K562 (cell line): ENCODE results near the gene DDIT3. TPM values are rescaled to one million over a fixed set of nuclear protein-coding genes. Genes with fewer than 3 reads are reported as not detected.

Experiments used
- ATAC-seq: fragments of 200-7000 bp; cut with Tn5 transposase; 3 replicates; pipeline ENCODE4 v1.9.1; 2020; ENCODE audit warnings: moderate library complexity
- BruUV-seq: library from RNA; stranded (reverse); fragments of 400-500 nt; replicated peaks from 2 replicates; lab custom pipeline; 2021; lab: Mats Ljungman, UMichigan
- CTCF ChIA-PET: fragments of 300-600 bp; formaldehyde crosslinking; extraction: SDS; loops from one replicate; lab custom pipeline; 2021; ENCODE audit warnings: low intra/inter-chr PET ratio; lab: Yijun Ruan, JAX
- POLR2A ChIA-PET: fragments of 300-600, 350-650 bp; sonication (Branson Sonifier 250); formaldehyde crosslinking; extraction: SDS; loops from one replicate; lab custom pipeline; 2021; ENCODE audit warnings: antibody characterized with exemption, inconsistent platforms; lab: Yijun Ruan, JAX
- DNase-seq, 4 experiments: peaks; one replicate each; pipeline versions ENCODE4 v3.0.0 to v3.0.0-alpha.2; 2011 to 2018; ENCODE audit warnings: low spot score in 3 of 4, mixed read lengths in 3 of 4; ENCODE audit errors: extremely low read depth in 1 of 4
- FAIRE-seq: peaks from 2 replicates; lab custom pipeline; 2011; peaks lifted over from hg19 to GRCh38; lab: Jason Lieb, UNC
- H2AFZ ChIP-seq: 2 replicates; pipeline ENCODE4 v1.6.0; 2011; ENCODE audit warnings: low read depth, low read length, control low read depth, inconsistent platforms
- H3K27ac ChIP-seq: fragments of 200-600 bp; 3 replicates; pipeline ENCODE4 v1.8.0; 2011; ENCODE audit warnings: low read depth, mild to moderate bottlenecking, control low read depth, inconsistent platforms, low read length, moderate library complexity, mixed read lengths; ENCODE audit errors: extremely low read depth
- H3K27me3 ChIP-seq, 2 experiments: fragments of 300-600 bp in 1 of 2; 2 replicates in 1 of 2; 3 replicates in 1 of 2; pipeline versions ENCODE4 v1.6.0 to v1.8.0; 2011; ENCODE audit warnings: inconsistent platforms in 2 of 2, low read length in 2 of 2, mild to moderate bottlenecking in 1 of 2, mixed read lengths in 1 of 2, moderate library complexity in 1 of 2; ENCODE audit not compliant: control insufficient read depth in 2 of 2, insufficient read depth in 2 of 2
- H3K36me3 ChIP-seq: fragments of 300-600 bp; 3 replicates; pipeline ENCODE4 v1.8.0; 2011; ENCODE audit warnings: mild to moderate bottlenecking, low read length, inconsistent platforms; ENCODE audit not compliant: control insufficient read depth, insufficient read depth
- H3K4me1 ChIP-seq, 2 experiments: fragments of 200-600 bp in 1 of 2; replicated peaks in 1 of 2; 2 replicates in 1 of 2; 3 replicates in 1 of 2; pipeline versions ENCODE4 v1.5.1 to v1.8.0; 2011; ENCODE audit warnings: inconsistent platforms in 2 of 2, low read length in 2 of 2, mild to moderate bottlenecking in 1 of 2, mixed read lengths in 1 of 2, moderate library complexity in 1 of 2; ENCODE audit not compliant: control insufficient read depth in 2 of 2, insufficient read depth in 2 of 2
- H3K4me2 ChIP-seq: 2 replicates; pipeline ENCODE4 v1.6.1; 2011; ENCODE audit warnings: low read length, control low read depth, inconsistent platforms, mixed read lengths; ENCODE audit not compliant: insufficient read depth
- H3K4me3 ChIP-seq: fragments of 200-600 bp; sonication (generic), shearing (Covaris generic); 2 replicates; pipeline ENCODE4 v1.5.1; 2016; ENCODE audit warnings: control low read depth, inconsistent platforms
- H3K79me2 ChIP-seq: fragments of 200-600 bp; 3 replicates; pipeline ENCODE4 v1.8.0; 2011; ENCODE audit warnings: low read length, inconsistent platforms; ENCODE audit not compliant: control insufficient read depth, insufficient read depth
- H3K9ac ChIP-seq, 2 experiments: 2 replicates each; pipeline versions ENCODE4 v1.6.0 to v1.6.1; 2011; ENCODE audit warnings: low read depth in 2 of 2, low read length in 2 of 2, control low read depth in 1 of 2, inconsistent platforms in 1 of 2, mild to moderate bottlenecking in 1 of 2, mixed read lengths in 1 of 2; ENCODE audit not compliant: insufficient read depth in 1 of 2
- H3K9me1 ChIP-seq: one replicate; pipeline ENCODE4 v1.6.0; 2011; ENCODE audit warnings: inconsistent platforms, mild to moderate bottlenecking, low read length, moderate library complexity; ENCODE audit not compliant: control insufficient read depth, insufficient read depth
- H3K9me3 ChIP-seq: replicated peaks from 2 replicates; pipeline ENCODE4 v1.5.1; 2011; ENCODE audit warnings: low read depth, low read length, inconsistent platforms; ENCODE audit not compliant: control insufficient read depth, insufficient read depth
- H4K20me1 ChIP-seq: replicated peaks from 2 replicates; pipeline ENCODE4 v1.6.1; 2011; ENCODE audit warnings: low read length, inconsistent platforms, mixed read lengths; ENCODE audit not compliant: control insufficient read depth, insufficient read depth
- CEBPG ChIP-seq, 3 experiments: fragments of 200-800 bp in 1 of 3; sonication (Bioruptor generic) in 1 of 3; sonication (generic) in 1 of 3; formaldehyde crosslinking in 1 of 3; IDR thresholded peaks in 2 of 3; conservative IDR thresholded peaks in 1 of 3; 2 replicates each; pipeline versions ENCODE4 v1.6.1 to v1.8.0; 2016 to 2022; ENCODE audit warnings: missing compliant biosample characterization in 2 of 3, missing genetic modification characterization in 2 of 3, mild to moderate bottlenecking in 1 of 3, missing genetic modification reagents in 1 of 3
- ELF2 ChIP-seq: fragments of 250-450 bp; sonication (Bioruptor Pico); IDR thresholded peaks from 2 replicates; pipeline ENCODE4 v1.5.0; 2021; ENCODE audit warnings: mild to moderate bottlenecking
- ETV5 ChIP-seq: sonication (generic); formaldehyde crosslinking; IDR thresholded peaks from 2 replicates; pipeline ENCODE4 v1.4.0; 2020; ENCODE audit warnings: low read depth, mild to moderate bottlenecking, missing genetic modification reagents
- KAT7 ChIP-seq: sonication (generic); formaldehyde crosslinking; IDR thresholded peaks from 2 replicates; pipeline ENCODE4 v1.8.0; 2022; ENCODE audit warnings: missing genetic modification reagents, mild to moderate bottlenecking, borderline replicate concordance
- POLR2B ChIP-seq: fragments of 450-650 bp; IDR thresholded peaks from 2 replicates; pipeline ENCODE4 v1.6.1; 2018; ENCODE audit warnings: low read depth; ENCODE audit not compliant: partially characterized antibody
- SP1 ChIP-seq: sonication (generic); formaldehyde crosslinking; IDR thresholded peaks from 2 replicates; pipeline ENCODE4 v1.8.1; 2022; ENCODE audit warnings: mild to moderate bottlenecking, missing genetic modification reagents
- WGBS: fragments of 100-300 bp; shearing (Covaris generic); methylation state at CpG from one replicate; pipeline ENCODE4 v1.1.6; 2016; ENCODE audit warnings: low coverage, mixed read lengths; ENCODE audit not compliant: insufficient coverage; ENCODE audit errors: missing lambda C conversion rate; 5-methylcytosine and 5-hydroxymethylcytosine counted together
- in situ Hi-C: fragments of 300-500 bp; cut with MboI; formaldehyde crosslinking; loops from 4 replicates; pipeline ENCODE4 v1.15.0; 2018; ENCODE audit warnings: inconsistent platforms, mixed read lengths
- intact Hi-C: fragments of 100-400 bp; cut with micrococcal nuclease; formaldehyde crosslinking; loops from 2 replicates; pipeline ENCODE4 v1.14.2; 2022
- polyA plus RNA-seq, 8 experiments: library from polyadenylated mRNA; depleted of rRNA in 4 of 8; stranded (reverse) in 5 of 8; unstranded in 3 of 8; fragments of >200 nt; fragmentation: Nextera tagmentation in 2 of 8; fragmentation: Illumina TruSeq in 1 of 8; extraction: Ambion mirVana in 2 of 8; extraction: Trizol in 1 of 8; gene quantifications; 2 replicates each; pipeline versions ENCODE4 v1.2.1 to v1.2.3, GENCODE V29; 2011 to 2014; ENCODE audit warnings: inconsistent platforms in 1 of 8, missing spikeins in 1 of 8
- total RNA-seq, 7 experiments: library from RNA; depleted of rRNA in 6 of 7; stranded (reverse); fragments of >200 nt in 6 of 7; fragmentation: Illumina TruSeq in 2 of 7; extraction: Trizol in 2 of 7; gene quantifications; 2 replicates each; pipeline versions ENCODE4 v1.2.1 to v1.2.3, GENCODE V29; 2011 to 2021; ENCODE audit warnings: low replicate concordance in 1 of 7
- TF ChIP-seq, protein P1 (sequence below): fragments of 250-450 bp; sonication (Bioruptor Pico); IDR thresholded peaks from 2 replicates; pipeline ENCODE4 v1.8.0; 2022; ENCODE audit warnings: inconsistent platforms
- TF ChIP-seq, protein P2 (sequence below): fragments of 250-450 bp; sonication (Bioruptor Pico); IDR thresholded peaks from 2 replicates; pipeline ENCODE4 v1.5.0; 2020; ENCODE audit warnings: mild to moderate bottlenecking
- TF ChIP-seq, protein P3 (sequence below), 2 experiments: fragments of 450-650 bp in 1 of 2; IDR thresholded peaks; 2 replicates each; pipeline ENCODE4 v1.6.1; 2011 to 2017; ENCODE audit warnings: low read depth in 2 of 2, antibody characterized with exemption in 1 of 2, borderline replicate concordance in 1 of 2, low read length in 1 of 2, mild to moderate bottlenecking in 1 of 2, mixed read lengths in 1 of 2; ENCODE audit not compliant: control insufficient read depth in 1 of 2
- TF ChIP-seq, protein P4 (sequence below): sonication (generic); formaldehyde crosslinking; IDR thresholded peaks from 2 replicates; pipeline ENCODE4 v1.8.1; 2023; ENCODE audit warnings: mild to moderate bottlenecking, missing genetic modification reagents

The DDIT3 gene
- total and polyA plus RNA-seq, 9 of the 15 experiments (the other 6 are each of a cell fraction or from before 2014, with no cell fraction given), result 59.1 to 272 (median 89.9) TPM

DNA sequence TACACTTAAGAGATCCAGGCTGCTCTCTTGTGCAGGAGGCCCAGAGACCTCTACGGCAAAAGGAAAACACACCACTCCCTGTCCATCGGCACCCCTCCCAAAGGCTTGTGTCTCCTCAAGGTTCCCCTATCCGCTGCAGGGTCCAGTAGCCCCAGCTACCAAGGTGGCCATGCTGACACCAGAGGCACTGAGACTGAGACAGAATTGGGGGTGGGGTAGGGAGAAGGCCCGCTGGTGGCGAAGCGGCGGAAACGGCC is 590 bp downstream of the DDIT3 start:
- Histone ChIP-seq H3K27me3 (no peaks in the 10 kb centered on the region), H3K4me2 (peak overlapping the region; percentile 99), H3K9me3 (no peaks in the 10 kb centered on the region), H4K20me1 (peaks cover 50% of the 10 kb centered on the region), H3K4me3 (peak overlapping the region; percentile 86), H2AFZ (no peak overlapping the region), H3K9ac (peak overlapping the region; percentile 94 to 100), H3K27ac (peak overlapping the region; percentile 99), H3K9me1 (peaks cover 7% of the 10 kb centered on the region), H3K4me1 (peaks cover 29 to 43% of the 10 kb centered on the region in 2 experiments), H3K79me2 (peaks cover 59% of the 10 kb centered on the region), H3K36me3 (peaks cover 63% of the 10 kb centered on the region)
- ChIA-PET CTCF (no interaction called here), POLR2A (interaction anchor here (0.6 to 10.1 kb wide), 40 partner anchors 9 to 403 kb away, joined by 3 to 184 read pairs (median 5); partner anchors contain the start of genes ARHGEF25, B4GALNT1, CDK4 and DCTN2)
- WGBS, result 0% methylated on average over 8 of the region's 8 CpGs
- no peak for ATAC-seq
- BruUV-seq, result no TSS peak
- intact Hi-C loops, result loop anchor here (1.0 to 5.0 kb wide), 6 partner anchors 20 to 218 kb away; partner anchors contain the start of genes AGAP2, GLI1 and MARS1
- peak in 1 of 4 experiments; percentile 78 for DNase-seq
- in situ Hi-C loops, result no loop called here
- no peak for FAIRE-seq
- TF ChIP-seq SP1, result no peak
- 0 out of 2 replicates have a peak, but pooled peaks have one; percentile 17 for TF ChIP-seq ETV5 (CRISPR knock-in tag)
- peak; percentile 80; the same call in 1 of the 2 replicates for TF ChIP-seq KAT7 (CRISPR knock-in tag)
- TF ChIP-seq CEBPG (CRISPR knock-in tag; IDR thresholded peaks at IDR 0.05), result peak; percentile 5; the same call in 1 of the 2 replicates
- no peak for TF ChIP-seq CEBPG (tag; conservative IDR thresholded peaks at IDR 0.05 in 1 of 2, IDR thresholded peaks at IDR 0.05 in 1 of 2)
- TF ChIP-seq ELF2 (CRISPR knock-in tag), result 0 out of 2 replicates have a peak, but pooled peaks have one; percentile 13
- TF ChIP-seq, protein P1, sequence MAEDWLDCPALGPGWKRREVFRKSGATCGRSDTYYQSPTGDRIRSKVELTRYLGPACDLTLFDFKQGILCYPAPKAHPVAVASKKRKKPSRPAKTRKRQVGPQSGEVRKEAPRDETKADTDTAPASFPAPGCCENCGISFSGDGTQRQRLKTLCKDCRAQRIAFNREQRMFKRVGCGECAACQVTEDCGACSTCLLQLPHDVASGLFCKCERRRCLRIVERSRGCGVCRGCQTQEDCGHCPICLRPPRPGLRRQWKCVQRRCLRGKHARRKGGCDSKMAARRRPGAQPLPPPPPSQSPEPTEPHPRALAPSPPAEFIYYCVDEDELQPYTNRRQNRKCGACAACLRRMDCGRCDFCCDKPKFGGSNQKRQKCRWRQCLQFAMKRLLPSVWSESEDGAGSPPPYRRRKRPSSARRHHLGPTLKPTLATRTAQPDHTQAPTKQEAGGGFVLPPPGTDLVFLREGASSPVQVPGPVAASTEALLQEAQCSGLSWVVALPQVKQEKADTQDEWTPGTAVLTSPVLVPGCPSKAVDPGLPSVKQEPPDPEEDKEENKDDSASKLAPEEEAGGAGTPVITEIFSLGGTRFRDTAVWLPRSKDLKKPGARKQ (CRISPR knock-in tag), result no peak
- TF ChIP-seq, protein P2, sequence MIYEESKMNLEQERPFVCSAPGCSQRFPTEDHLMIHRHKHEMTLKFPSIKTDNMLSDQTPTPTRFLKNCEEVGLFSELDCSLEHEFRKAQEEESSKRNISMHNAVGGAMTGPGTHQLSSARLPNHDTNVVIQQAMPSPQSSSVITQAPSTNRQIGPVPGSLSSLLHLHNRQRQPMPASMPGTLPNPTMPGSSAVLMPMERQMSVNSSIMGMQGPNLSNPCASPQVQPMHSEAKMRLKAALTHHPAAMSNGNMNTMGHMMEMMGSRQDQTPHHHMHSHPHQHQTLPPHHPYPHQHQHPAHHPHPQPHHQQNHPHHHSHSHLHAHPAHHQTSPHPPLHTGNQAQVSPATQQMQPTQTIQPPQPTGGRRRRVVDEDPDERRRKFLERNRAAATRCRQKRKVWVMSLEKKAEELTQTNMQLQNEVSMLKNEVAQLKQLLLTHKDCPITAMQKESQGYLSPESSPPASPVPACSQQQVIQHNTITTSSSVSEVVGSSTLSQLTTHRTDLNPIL (CRISPR knock-in tag), result 0 out of 2 replicates have a peak, but pooled peaks have one; percentile 11
- no peak for TF ChIP-seq POLR2B
- TF ChIP-seq, protein P3, sequence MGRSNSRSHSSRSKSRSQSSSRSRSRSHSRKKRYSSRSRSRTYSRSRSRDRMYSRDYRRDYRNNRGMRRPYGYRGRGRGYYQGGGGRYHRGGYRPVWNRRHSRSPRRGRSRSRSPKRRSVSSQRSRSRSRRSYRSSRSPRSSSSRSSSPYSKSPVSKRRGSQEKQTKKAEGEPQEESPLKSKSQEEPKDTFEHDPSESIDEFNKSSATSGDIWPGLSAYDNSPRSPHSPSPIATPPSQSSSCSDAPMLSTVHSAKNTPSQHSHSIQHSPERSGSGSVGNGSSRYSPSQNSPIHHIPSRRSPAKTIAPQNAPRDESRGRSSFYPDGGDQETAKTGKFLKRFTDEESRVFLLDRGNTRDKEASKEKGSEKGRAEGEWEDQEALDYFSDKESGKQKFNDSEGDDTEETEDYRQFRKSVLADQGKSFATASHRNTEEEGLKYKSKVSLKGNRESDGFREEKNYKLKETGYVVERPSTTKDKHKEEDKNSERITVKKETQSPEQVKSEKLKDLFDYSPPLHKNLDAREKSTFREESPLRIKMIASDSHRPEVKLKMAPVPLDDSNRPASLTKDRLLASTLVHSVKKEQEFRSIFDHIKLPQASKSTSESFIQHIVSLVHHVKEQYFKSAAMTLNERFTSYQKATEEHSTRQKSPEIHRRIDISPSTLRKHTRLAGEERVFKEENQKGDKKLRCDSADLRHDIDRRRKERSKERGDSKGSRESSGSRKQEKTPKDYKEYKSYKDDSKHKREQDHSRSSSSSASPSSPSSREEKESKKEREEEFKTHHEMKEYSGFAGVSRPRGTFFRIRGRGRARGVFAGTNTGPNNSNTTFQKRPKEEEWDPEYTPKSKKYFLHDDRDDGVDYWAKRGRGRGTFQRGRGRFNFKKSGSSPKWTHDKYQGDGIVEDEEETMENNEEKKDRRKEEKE (IDR thresholded peaks at IDR 0.05; ENCODE audit: borderline replicate concordance in 1 of 2, control insufficient read depth in 1 of 2, low read depth in 2 of 2, low read length in 1 of 2), result 0 out of 4 replicates have a peak, but pooled peaks of 1 of the 2 experiments have one; percentile 73
- TF ChIP-seq, protein P4, sequence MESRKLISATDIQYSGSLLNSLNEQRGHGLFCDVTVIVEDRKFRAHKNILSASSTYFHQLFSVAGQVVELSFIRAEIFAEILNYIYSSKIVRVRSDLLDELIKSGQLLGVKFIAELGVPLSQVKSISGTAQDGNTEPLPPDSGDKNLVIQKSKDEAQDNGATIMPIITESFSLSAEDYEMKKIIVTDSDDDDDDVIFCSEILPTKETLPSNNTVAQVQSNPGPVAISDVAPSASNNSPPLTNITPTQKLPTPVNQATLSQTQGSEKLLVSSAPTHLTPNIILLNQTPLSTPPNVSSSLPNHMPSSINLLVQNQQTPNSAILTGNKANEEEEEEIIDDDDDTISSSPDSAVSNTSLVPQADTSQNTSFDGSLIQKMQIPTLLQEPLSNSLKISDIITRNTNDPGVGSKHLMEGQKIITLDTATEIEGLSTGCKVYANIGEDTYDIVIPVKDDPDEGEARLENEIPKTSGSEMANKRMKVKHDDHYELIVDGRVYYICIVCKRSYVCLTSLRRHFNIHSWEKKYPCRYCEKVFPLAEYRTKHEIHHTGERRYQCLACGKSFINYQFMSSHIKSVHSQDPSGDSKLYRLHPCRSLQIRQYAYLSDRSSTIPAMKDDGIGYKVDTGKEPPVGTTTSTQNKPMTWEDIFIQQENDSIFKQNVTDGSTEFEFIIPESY (CRISPR knock-in tag), result 0 out of 2 replicates have a peak, but pooled peaks have one; percentile 11
